Sigmoid colon (tissue), 4 donors: ENCODE measurements around the gene CD81.

ENCODE experiments used
- POLR2A ChIP-seq, 2 donors: fragments of 450-650 bp; IDR thresholded peaks; one replicate each; pipeline ENCODE4 v1.6.1; 2016; ENCODE audit warnings: antibody characterized with exemption in 2 of 2, mild to moderate bottlenecking in 2 of 2, moderate library complexity in 2 of 2
- POLR2AphosphoS5 ChIP-seq, 4 donors: sonication (generic); formaldehyde crosslinking; IDR thresholded peaks; one replicate each; pipeline ENCODE4 v1.6.1; 2017; ENCODE audit warnings: antibody characterized with exemption in 4 of 4
- TF ChIP-seq, protein P1 (sequence below), 4 experiments: fragments of 450-650 bp in 3 of 4; fragments of 200-600 bp in 1 of 4; IDR thresholded peaks; one replicate each; pipeline ENCODE4 v1.5.1; 2016 to 2019; ENCODE audit warnings: antibody characterized with exemption in 4 of 4, mild to moderate bottlenecking in 3 of 4, moderate library complexity in 2 of 4

DNA sequence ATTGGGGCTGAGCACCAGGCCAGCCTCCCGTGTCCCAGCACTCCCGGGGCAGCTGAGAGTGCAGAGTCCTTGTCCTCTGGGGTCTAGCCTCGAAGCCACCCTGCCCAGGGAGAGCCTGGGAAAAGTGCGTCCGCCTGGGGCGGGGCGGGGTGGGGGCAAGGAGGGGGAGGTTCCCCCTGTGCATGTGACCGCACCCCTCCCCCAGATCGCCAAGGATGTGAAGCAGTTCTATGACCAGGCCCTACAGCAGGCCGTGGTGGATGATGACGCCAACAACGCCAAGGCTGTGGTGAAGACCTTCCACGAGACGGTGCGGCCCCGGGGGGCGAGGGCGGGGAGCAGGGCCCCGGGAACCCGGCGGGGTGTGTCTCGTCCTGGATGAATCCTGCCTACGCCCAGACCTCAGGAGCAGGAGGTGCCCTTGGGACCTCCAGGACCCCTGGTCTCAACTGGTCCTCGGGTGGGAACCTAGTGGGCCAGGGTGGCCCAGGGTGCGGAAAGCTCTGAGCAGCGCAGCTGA lies 18.2 kb downstream of the CD81 start:
- TF ChIP-seq POLR2A (IDR thresholded peaks at IDR 0.05) (no peak), POLR2AphosphoS5 (IDR thresholded peaks at IDR 0.05) (no peak)
- TF ChIP-seq, protein P1, sequence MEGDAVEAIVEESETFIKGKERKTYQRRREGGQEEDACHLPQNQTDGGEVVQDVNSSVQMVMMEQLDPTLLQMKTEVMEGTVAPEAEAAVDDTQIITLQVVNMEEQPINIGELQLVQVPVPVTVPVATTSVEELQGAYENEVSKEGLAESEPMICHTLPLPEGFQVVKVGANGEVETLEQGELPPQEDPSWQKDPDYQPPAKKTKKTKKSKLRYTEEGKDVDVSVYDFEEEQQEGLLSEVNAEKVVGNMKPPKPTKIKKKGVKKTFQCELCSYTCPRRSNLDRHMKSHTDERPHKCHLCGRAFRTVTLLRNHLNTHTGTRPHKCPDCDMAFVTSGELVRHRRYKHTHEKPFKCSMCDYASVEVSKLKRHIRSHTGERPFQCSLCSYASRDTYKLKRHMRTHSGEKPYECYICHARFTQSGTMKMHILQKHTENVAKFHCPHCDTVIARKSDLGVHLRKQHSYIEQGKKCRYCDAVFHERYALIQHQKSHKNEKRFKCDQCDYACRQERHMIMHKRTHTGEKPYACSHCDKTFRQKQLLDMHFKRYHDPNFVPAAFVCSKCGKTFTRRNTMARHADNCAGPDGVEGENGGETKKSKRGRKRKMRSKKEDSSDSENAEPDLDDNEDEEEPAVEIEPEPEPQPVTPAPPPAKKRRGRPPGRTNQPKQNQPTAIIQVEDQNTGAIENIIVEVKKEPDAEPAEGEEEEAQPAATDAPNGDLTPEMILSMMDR (IDR thresholded peaks at IDR 0.05) = no peak
